Gastroesophageal sphincter (tissue), 4 donors: ENCODE results near the gene BRMS1. TPM values are rescaled to one million over a fixed set of nuclear protein-coding genes. Genes with fewer than 3 reads are reported as not detected.
A peak's percentile ranks its signal among the peaks of the same experiment; 100 is the strongest.

ENCODE experiments used
- ATAC-seq: fragments of 150-250 bp; one replicate; pipeline ENCODE4 v1.9.1; 2016; ENCODE audit warnings: mild to moderate bottlenecking, moderate library complexity
- H3K27ac ChIP-seq, 4 donors: fragments of 200-600 bp; sonication (generic) in 3 of 4; 1 replicate in 3 of 4; 2 replicates in 1 of 4; pipeline ENCODE4 v1.5.1; 2016 to 2019
- H3K27me3 ChIP-seq: fragments of 200-600 bp; sonication (generic); one replicate; pipeline ENCODE4 v1.5.1; 2019
- H3K36me3 ChIP-seq, 2 donors: fragments of 200-600 bp; sonication (generic); one replicate each; pipeline ENCODE4 v1.5.1; 2019; ENCODE audit warnings: control low read depth in 1 of 2
- H3K4me1 ChIP-seq, 3 donors: fragments of 200-600 bp; sonication (generic); 1 replicate in 2 of 3; 2 replicates in 1 of 3; pipeline ENCODE4 v1.5.1; 2016 to 2019; ENCODE audit warnings: control low read depth in 2 of 3
- H3K4me3 ChIP-seq, 2 donors: fragments of 200-600 bp; sonication (generic); one replicate each; pipeline ENCODE4 v1.5.1; 2019; ENCODE audit warnings: mild to moderate bottlenecking in 1 of 2, moderate library complexity in 1 of 2
- H3K9me3 ChIP-seq, 3 donors: fragments of 200-600 bp; sonication (generic); one replicate each; pipeline ENCODE4 v1.5.1; 2017 to 2019; ENCODE audit warnings: control low read depth in 2 of 3
- EP300 ChIP-seq: sonication (generic); formaldehyde crosslinking; IDR thresholded peaks from one replicate; pipeline ENCODE4 v1.6.1; 2017; ENCODE audit warnings: antibody characterized with exemption, mild to moderate bottlenecking
- POLR2A ChIP-seq, 2 donors: fragments of 450-650 bp; IDR thresholded peaks; one replicate each; pipeline ENCODE4 v1.6.1; 2017; ENCODE audit warnings: antibody characterized with exemption in 2 of 2, mild to moderate bottlenecking in 2 of 2, moderate library complexity in 1 of 2
- POLR2AphosphoS5 ChIP-seq: sonication (generic); formaldehyde crosslinking; IDR thresholded peaks from one replicate; pipeline ENCODE4 v1.6.1; 2017; ENCODE audit warnings: antibody characterized with exemption
- WGBS, 2 donors: methylation state at CpG; one replicate each; pipeline ENCODE4 v1.1.5; 2018; ENCODE audit warnings: low coverage in 1 of 2; 5-methylcytosine and 5-hydroxymethylcytosine counted together
- total RNA-seq, 4 donors: library from RNA; depleted of rRNA; stranded (reverse); fragments of >200 nt; gene quantifications; one replicate each; pipeline ENCODE4 v1.1.0, GENCODE V29; 2016
- TF ChIP-seq, protein P1 (sequence below), 4 experiments: fragments of 200-600 bp in 2 of 4; fragments of 450-650 bp in 2 of 4; sonication (generic) in 1 of 4; IDR thresholded peaks; one replicate each; pipeline ENCODE4 v1.5.1; 2017 to 2019; ENCODE audit warnings: antibody characterized with exemption in 4 of 4, mild to moderate bottlenecking in 2 of 4, moderate library complexity in 2 of 4

The BRMS1 gene
- total RNA-seq, 4 donors from 2014 or later = 26.6 to 44.2 (median 35.5) TPM

DNA sequence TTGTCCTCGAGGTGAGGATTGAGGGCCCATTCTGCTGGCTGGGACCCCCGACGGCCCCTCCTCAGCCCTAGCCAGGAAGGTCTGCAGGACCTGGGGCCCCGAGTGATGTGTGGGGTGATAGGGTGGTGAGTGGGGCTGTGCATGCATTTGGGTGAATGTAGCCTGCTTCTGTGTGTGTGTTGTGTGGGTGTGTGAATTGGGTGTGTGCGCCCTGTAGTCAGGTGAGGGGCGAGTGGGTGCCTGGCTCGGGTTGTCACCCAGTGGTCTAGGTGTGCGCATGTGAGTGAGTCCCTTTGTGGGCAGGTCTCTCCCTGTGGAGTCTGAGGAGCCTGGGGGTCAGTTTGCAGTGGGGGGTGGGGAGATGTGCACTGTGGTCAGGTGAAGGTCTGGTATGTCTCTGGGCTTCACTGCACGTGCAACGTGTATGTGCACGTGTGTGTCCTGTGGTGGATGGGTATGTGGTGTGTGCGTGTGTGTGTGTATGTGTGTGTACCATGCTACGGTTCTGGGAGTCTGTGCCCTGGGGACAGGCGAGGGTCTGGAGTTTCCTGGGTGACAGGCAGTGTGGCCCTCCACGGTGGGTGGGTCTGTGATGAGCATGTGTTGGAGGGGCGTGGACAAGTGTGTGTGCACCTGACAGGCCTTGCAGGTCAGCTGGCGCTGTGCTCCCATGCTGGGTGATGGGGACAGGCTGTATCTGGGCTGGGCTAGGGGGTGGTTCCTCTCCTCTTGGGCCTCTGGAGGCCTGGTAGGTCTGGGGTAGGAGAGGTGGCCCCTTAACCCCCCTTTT lies 52.2 kb downstream of the BRMS1 start:
- H3K4me1 ChIP-seq = peaks cover 0 to 34% (median 12%) of the 10 kb centered on the region in 3 donors
- H3K4me3 ChIP-seq = no peak overlapping the region
- H3K36me3 ChIP-seq = no peaks in the 10 kb centered on the region
- no peak for TF ChIP-seq POLR2AphosphoS5
- no peak for TF ChIP-seq EP300
- TF ChIP-seq, protein P1, sequence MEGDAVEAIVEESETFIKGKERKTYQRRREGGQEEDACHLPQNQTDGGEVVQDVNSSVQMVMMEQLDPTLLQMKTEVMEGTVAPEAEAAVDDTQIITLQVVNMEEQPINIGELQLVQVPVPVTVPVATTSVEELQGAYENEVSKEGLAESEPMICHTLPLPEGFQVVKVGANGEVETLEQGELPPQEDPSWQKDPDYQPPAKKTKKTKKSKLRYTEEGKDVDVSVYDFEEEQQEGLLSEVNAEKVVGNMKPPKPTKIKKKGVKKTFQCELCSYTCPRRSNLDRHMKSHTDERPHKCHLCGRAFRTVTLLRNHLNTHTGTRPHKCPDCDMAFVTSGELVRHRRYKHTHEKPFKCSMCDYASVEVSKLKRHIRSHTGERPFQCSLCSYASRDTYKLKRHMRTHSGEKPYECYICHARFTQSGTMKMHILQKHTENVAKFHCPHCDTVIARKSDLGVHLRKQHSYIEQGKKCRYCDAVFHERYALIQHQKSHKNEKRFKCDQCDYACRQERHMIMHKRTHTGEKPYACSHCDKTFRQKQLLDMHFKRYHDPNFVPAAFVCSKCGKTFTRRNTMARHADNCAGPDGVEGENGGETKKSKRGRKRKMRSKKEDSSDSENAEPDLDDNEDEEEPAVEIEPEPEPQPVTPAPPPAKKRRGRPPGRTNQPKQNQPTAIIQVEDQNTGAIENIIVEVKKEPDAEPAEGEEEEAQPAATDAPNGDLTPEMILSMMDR (IDR thresholded peaks at IDR 0.05) = no peak
- WGBS, 2 donors = 49 to 53% methylated on average over 5 to 9 of the region's 17 CpGs
- H3K27me3 ChIP-seq = peaks cover 60% of the 10 kb centered on the region
- no peak overlapping the region for H3K27ac ChIP-seq
- no peak for ATAC-seq
- no peaks in the 10 kb centered on the region for H3K9me3 ChIP-seq

DNA sequence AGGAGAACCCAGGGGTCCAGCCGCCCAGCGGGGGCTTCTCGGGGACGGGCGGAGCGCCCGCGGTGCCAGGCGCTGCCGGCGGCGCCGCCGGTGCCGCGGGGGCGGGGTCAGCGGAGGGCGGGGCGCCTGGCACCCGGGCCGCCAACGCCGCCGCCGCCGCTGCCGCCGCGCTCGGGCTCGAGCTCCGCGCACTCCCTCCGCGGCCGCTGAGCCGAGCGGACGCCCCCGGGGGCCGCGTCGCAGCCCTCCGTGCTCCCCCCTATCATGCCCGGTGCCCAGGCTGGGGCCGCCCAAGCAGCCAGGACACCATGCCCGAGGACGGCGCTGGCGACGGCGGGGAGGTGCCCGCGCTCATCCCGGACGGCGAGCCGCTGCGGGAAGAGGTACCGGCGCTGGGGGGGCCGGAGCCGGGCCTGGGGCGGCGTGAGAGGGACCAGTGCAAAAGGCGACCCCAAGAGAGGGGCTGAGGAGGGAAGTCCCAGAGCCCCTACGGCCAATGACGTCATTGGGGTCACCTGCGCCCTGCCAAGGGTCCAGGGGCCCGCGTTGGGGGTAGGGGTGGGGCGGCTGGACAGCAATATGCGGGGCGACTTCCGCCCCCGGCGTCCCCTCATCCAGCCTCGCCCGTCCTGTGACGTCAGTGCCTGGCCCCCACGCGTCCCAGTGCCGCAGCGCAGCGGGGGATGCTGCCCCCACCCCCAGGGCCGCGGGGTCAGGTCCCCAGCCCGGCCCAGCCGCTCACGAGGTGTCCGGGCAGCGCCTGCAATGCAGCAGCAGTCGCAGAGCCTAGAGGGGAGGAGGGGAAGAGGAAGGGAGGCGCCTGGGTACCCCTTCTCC lies 53.0 kb downstream of the BRMS1 start, which contains the start of gene TMEM151A:
Gene TMEM151A (plus strand): TSS at position 189 of the 837 bp plus-strand sequence. CDS start 120 bp downstream, at position 309.
- no peak for ATAC-seq
- WGBS, 2 donors = no CpG with 5 or more reads among the region's 95 CpGs
- Histone ChIP-seq H3K4me1 (peaks cover 0 to 42% (median 12%) of the 10 kb centered on the region in 3 donors), H3K9me3 (no peaks in the 10 kb centered on the region), H3K36me3 (no peaks in the 10 kb centered on the region), H3K27me3 (peaks cover 60% of the 10 kb centered on the region), H3K27ac (no peak within 1 kb of the TSS), H3K4me3 (peak within 1 kb of the TSS; percentile 27 to 53)
- no peak for TF ChIP-seq POLR2AphosphoS5
- TF ChIP-seq, protein P1 (IDR thresholded peaks at IDR 0.05) = no peak
- TF ChIP-seq POLR2A (IDR thresholded peaks at IDR 0.05) = no peak
- no peak for TF ChIP-seq EP300

DNA sequence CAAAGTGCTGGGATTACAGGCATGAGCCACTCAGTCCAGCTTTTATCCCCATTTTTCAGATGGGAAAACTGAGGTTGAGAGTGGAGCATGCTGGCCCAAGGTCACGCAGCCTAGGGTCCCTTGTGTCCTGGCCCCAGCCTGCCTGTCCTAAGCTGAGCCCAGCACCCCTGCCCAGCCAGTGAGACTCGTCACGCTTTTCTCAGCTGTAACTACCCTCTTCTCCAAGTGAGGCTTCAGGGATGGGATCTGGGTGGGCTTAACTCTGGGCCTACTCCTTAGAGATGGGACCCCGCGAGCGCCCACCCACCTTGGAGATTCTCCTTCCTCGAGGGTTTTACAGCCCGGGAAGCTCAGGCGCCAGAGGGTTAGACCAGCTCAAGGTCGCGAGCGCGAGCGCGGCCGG lies 53.6 kb downstream of the BRMS1 start:
- Histone ChIP-seq H3K4me3 (peak overlapping the region in 1 of 2 donors; percentile 53), H3K27me3 (peaks cover 53% of the 10 kb centered on the region), H3K36me3 (peaks cover 0 to 5% of the 10 kb centered on the region in 2 donors), H3K4me1 (peaks cover 0 to 49% (median 12%) of the 10 kb centered on the region in 3 donors), H3K9me3 (no peaks in the 10 kb centered on the region), H3K27ac (no peak overlapping the region)
- TF ChIP-seq EP300 (no peak), POLR2AphosphoS5 (no peak), POLR2A (IDR thresholded peaks at IDR 0.05) (no peak)
- TF ChIP-seq, protein P1 (IDR thresholded peaks at IDR 0.05) = no peak
- WGBS, 2 donors = 35% methylated on average over 5 of the region's 16 CpGs; no CpG with 5 or more reads in 1 of the 2 donors
- no peak for ATAC-seq

DNA sequence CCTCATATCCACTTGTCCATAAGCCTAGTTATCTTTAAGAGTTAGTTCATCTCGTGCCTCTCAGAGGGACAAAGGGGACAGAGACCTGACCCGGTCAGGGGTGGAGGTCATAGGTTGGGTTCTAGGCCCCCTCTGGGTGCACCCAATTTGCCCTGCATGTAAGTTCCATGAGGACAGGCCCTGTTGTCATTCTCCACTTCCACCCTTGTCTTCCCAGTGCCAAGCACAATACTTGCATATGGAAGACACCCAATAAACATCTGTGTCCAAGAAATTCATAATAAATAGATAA lies 54.6 kb downstream of the BRMS1 start:
- peaks cover 0 to 14% of the 10 kb centered on the region in 2 donors for H3K36me3 ChIP-seq
- no peaks in the 10 kb centered on the region for H3K9me3 ChIP-seq
- TF ChIP-seq POLR2AphosphoS5 = no peak
- TF ChIP-seq POLR2A (IDR thresholded peaks at IDR 0.05) = no peak
- no peak for TF ChIP-seq EP300
- TF ChIP-seq, protein P1 (IDR thresholded peaks at IDR 0.05) = no peak
- H3K4me1 ChIP-seq = peaks cover 0 to 56% (median 12%) of the 10 kb centered on the region in 3 donors
- H3K27me3 ChIP-seq = peaks cover 43% of the 10 kb centered on the region
- no peak for ATAC-seq
- H3K27ac ChIP-seq = no peak overlapping the region
- WGBS, 2 donors = 83% methylated on average over 1 to 2 of the region's 2 CpGs
- H3K4me3 ChIP-seq = no peak overlapping the region
